HG03432 (cell line): ENCODE results near the gene ZFYVE9.

Experiments used
- ATAC-seq: cut with Tn5 transposase; IDR thresholded peaks from one replicate; pipeline ENCODE4 v1.9.1; 2021; ENCODE audit warnings: mild to moderate bottlenecking, moderate library complexity; ENCODE audit not compliant: unreplicated experiment

Gene ZFYVE9

GRCh38 chr1:52239708-52240001 is 97.8 kb downstream of the ZFYVE9 start:
- peak; percentile 72 for ATAC-seq

- ATAC-seq = no peak
These were observed 98.8 kb downstream of the ZFYVE9 start for GRCh38 chr1:52240592-52241210.

DNA sequence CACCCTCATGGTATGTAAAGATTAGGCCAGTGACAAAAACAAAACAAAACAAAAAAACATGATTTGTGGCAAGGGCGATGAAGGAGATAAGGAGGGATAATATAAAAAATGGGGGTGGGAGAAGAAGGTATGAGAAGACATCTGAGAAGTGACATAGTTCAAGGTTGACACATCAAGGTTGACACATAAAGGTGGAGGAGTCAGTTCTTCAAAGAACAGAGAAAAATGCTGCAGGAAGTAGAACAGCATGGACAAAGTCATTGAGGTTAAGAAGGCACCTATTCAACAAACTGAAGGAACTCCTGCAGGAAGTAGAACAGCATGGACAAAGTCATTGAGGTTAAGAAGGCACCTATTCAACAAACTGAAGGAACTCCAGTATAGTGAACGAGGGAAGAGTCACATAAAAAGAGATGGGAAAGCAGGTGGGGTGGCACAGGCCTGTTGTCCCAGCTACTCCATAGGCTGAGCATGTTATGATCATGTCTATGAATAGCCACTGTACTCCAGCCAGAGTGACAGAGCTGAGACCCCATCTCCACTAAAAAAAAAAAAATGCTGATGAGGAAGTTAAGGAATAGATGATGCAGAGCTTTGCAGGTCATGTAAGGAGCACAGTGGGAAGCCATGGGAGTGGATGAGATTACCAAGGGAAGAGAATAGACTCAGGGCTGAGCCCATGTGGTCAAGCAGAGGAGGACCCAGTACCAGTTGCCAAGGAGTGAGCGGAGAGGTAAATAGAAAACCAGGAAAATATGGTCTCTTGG is 101.5 kb downstream of the ZFYVE9 start:
- no peak for ATAC-seq

DNA sequence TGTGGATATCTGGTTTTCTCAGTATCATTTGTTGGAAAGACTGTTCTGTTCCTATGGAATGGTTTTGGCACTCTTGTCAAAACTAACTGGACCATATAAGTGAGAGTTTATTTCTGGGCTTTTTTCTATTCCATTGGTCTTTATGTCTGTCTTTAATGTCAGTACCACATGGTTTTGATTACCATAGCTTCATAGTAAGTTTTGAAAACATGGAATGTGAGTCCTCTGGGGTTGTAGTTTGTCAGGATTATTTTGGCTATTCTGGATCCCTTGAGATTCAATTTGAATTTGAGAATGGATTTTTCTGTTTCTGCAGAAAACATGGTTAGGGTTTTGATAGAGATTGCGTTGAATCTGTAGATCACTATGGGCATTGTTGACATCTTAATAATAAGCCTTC is 107.9 kb downstream of the ZFYVE9 start:
- ATAC-seq = no peak

DNA sequence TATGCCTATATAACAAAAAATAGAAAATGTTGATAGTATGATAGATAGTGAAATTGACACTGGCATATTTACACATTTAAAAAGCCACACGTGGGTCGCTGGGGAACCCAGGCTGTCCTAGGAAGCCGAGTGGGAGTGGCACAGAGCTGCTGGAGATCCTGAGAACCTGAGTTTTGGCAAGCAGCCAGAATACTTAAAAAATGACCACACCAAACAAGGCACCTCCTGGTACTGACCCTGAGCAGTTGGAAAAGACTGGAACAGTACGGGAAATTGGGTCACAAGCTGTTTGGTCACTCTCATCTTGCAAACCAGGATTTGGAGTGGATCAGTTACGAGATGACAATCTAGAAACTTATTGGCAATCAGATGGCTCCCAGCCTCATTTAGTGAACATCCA is 111.5 kb downstream of the ZFYVE9 start:
- ATAC-seq = no peak

GRCh38 chr1:52259886-52260285 is 118.0 kb downstream of the ZFYVE9 start:
- ATAC-seq = no peak

DNA sequence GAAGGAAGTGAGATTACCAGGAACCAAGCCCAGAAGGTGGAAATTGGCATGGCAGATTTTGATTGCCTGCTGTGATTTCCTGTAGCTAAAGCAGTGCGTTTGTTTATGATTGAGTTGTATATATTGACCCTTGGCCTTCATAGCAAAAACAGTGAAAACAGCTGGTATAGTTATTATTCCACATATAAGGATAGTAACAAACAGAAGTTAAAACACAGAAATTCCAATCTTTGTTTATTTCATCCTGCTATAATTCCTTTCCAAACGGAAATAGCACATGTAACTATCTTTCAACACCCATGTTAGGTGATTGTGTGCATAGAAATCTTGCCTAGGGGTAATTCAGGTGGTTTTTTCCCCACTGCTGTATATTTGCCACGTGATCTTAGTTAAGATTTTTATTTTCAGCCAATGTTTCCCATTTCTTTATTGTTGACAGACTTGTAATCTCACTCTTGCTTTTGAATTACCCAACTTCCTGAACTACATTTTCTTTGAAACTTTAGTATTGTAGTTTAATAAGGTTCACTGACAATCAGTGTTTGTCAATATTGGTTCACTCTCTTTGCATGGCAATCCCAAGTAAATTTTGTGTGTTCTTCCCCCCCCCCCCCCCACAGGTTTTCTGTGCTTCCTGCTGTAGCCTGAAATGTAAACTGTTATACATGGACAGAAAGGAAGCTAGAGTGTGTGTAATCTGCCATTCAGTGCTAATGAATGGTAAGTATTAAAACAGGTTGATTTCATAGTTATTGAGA is 121.4 kb downstream of the ZFYVE9 start:
- no peak for ATAC-seq

GRCh38 chr1:52264530-52265115 is 122.7 kb downstream of the ZFYVE9 start:
- ATAC-seq = no peak

GRCh38 chr1:52266507-52266906 is 124.6 kb downstream of the ZFYVE9 start:
- no peak for ATAC-seq

DNA sequence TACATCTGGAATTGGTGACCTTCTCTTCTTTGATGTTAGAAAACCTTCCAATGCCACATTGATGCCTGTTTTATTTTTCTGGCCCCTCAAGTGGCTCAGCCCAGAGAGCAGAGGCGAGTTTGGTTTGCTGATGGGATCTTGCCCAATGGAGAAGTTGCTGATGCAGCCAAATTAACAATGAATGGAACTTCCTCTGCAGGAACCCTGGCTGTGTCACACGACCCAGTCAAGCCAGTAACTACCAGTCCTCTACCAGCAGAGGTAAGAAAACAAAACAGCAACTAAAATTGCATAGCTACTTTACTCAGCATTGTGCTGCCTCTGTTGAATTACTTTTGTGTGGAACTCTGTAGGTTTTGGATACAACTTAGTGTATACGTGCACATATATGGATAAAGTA is 126.5 kb downstream of the ZFYVE9 start:
- no peak for ATAC-seq

DNA sequence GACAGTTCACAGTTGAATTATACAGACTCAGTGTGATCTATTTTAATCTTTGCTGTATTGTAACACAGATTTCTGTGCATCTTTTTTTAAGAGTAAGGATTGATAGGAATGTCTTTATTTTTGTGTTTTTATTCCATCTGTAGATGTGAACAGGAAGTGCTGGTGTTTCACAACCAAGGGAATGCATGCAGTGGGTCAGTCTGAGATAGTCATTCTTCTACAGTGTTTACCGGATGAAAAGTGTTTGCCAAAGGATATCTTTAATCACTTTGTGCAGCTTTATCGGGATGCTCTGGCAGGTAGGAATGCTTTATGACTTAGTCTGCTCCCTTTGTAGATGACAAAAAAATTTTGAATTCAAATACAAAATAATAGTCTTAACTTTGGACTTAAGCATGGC is 139.6 kb downstream of the ZFYVE9 start:
- no peak for ATAC-seq

GRCh38 chr1:52288286-52288685 is 146.4 kb downstream of the ZFYVE9 start:
- no peak for ATAC-seq

- ATAC-seq = no peak
These were observed 152.7 kb downstream of the ZFYVE9 start for GRCh38 chr1:52294580-52294979.

DNA sequence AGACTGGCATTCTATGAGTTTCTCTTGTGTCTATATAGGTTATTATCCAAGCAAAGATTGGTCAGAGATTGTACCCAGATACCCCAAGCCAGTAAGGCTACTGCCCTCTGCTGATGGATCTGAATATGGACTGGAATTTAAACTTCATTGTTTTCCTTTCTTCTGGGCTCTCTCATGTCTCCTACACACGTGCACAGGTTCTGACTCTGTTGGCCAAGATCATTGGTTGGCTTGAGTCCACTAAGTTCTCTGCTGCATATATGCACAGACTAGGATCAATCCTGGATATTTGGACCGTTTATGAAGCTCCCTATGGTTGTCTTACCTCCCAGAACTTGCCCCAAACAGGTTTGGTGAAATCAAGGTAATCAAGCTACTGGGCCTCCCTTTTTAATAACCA is 154.5 kb downstream of the ZFYVE9 start:
- no peak for ATAC-seq

DNA sequence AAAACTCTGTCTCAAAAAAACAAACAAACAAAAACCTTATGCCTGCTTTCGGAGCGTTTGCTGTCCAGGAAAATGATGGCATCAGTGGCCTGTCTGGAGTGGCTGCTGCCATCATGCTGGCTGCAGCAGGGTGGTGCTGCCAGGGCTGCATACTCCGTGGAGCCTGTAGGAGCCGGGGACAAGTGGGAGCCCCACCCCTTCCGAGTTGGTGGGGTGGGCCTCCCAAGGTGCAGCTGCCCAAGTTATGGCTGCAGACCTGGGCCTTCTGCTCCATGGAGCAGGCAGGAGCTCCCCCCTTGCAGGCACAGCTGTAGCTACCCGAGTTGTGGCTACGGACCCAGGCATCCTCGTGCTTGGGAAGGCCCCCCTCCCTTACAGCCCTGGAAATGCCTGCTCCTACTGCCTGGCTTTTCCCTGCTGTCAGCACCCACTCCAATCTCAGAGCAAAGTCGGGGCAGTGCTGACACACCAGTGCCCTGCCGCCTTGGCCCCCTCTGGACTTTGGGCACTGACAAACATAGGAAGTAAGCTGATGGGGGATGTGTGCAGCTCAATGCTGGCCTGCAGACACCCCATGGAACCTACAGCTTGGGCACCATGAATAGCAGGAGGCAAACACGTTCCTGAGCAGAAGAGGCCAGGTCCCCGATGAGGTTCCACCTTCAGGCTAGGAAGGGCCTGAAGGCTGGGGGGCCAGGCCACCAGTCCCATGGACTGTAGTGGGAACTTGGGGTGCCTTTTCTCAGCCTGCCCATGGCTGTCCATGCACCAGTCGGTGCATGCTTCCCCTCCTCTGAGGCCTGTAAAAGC is 163.7 kb downstream of the ZFYVE9 start:
- ATAC-seq = no peak

GRCh38 chr1:52306227-52307006 is 164.5 kb downstream of the ZFYVE9 start:
- ATAC-seq = no peak

DNA sequence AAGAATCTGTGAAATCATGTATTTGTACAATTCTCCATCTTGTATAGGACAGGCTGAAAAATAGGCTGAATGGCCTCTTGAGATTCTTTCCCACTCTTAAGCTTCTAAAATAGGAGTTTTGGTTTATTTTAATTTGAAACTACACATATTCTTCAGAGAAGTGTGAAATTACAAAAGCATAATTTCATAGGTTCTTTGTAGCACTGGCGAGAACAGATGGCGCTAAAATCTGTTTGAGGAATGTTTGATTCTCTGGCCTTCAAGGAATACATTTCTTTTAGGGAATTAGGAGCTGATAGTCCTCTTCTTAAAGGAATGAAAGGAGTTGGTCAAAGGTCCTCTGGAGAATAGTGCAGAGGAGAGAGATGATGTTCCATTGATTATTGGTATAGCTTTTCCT is 179.2 kb downstream of the ZFYVE9 start:
- ATAC-seq = no peak

GRCh38 chr1:52323731-52324130 is 181.8 kb downstream of the ZFYVE9 start:
- no peak for ATAC-seq

DNA sequence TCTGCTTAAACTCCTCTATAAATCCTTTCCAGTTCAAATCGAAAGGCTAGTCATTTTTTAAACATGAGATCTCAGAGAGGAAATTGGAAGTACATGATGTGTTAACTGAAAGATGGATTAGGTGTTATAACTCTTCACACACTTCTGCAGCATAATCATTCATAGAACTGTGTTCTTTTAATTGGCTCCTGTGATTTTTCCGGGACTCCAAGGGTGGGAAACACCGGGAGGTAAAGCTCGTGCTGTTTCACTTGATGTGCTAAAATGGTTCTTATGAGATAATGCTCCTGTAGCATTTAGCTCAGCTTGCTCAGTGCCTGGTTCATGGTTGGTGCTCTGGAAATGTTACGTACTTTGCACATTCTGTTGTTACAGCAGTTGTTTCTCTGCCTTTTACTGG is 183.9 kb downstream of the ZFYVE9 start:
- no peak for ATAC-seq

DNA sequence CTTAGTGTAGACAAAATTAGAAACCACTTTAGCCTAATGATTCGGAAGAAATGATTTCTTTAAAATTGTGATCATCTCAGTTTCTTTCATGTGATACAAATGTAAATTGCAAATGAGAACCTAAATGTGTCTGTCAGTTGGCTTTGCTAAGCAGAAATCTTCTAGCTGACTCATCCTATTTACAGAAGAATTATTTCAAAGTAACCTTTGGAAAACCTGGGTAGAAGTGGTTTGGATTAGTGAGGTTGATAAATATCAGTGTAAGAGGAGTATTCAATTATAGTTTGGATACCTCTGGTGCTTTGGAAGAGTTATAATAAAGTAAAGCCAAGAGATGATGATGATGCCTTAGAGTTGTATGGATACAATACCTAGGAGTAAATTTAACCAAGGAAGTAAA is 186.7 kb downstream of the ZFYVE9 start:
- no peak for ATAC-seq
